NCI-H526 treated with DMSO at 0.1 percent for 48 hours (cell line): ENCODE measurements around the gene MSH4.
"Not testable (repeated sequence)": the region's sequence is repeated elsewhere in the genome, so short reads cannot be mapped to it uniquely, and the experiment has no call there.

ENCODE experiments used
- DNase-seq: peaks from one replicate; lab custom pipeline; 2025; lab: John Stamatoyannopoulos, UW

MSH4 gene

DNA sequence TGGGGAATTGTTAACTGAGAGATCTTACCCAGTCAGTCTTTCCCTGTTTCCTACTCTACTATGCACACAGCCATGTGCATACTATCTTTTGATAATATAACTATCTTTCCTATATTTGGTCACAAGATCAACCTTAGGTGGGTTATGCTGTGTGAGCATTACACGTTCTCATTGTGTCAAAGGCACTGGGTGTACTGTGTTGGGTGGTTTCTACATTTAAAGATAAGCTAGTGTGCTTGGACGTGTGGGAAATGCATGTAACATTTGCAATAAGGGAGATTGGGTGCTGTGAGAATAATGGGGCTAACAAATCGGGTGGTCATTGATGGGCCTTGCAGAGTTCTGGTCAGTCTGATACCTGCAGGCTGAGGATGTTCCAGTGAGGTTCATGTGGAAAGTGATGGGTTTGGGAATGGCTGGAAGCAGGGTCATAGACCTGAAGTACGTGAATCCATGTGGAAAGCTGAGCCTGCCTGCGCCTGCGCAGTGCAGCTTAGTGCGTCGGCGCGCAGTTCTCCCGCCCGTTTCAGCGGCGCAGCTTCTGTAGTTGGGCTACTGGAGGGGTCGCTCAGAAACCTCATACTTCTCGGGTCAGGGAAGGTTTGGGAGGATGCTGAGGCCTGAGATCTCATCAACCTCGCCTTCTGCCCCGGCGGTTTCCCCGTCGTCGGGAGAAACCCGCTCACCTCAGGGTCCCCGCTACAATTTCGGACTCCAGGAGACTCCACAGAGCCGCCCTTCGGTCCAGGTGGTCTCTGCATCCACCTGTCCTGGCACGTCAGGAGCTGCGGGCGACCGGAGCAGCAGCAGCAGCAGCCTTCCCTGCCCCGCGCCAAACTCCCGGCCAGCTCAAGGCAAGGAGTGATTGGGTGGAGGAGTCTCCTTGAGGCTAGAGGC lies at the start of gene MSH4:
Gene MSH4, plus strand, starts transcription at position 507 of the 897 bp plus-strand sequence. Its CDS starts 104 bp downstream, at position 611.
- DNase-seq, result no peak

DNA sequence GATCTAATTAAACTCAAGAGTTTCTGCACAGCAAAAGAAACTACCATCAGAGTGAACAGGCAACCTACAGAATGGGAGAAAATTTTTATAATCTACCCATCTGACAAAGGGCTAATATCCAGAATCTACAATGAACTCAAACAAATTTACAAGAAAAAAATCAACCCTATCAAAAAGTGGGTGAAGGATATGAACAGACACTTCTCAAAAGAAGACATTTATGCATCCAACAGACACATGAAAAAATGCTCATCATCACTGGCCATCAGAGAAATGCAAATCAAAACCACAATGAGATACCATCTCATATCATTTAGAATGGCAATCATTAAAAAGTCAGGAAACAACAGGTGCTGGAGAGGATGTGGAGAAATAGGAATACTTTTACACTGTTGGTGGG lies 39.5 kb upstream of the MSH4 start:
- not testable (repeated sequence) for DNase-seq

DNA sequence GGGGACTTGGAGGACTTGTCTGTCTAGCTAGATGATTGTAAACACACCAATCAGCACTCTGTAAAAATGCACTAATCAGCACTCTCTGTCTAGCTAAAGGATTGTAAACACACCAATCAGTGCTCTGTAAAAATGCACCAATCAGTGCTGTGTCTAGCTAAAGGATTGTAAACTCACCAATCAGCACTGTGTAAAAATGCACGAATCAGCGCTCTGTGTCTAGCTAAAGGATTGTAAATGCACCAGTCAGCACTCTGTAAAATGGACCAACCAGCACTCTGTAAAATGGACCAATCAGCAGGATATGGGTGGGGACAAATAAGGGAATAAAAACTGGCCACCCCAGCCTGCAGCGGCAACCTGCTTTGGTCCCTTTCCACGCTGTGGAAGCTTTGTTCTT lies 38.1 kb upstream of the MSH4 start:
- DNase-seq, result not testable (repeated sequence)

DNA sequence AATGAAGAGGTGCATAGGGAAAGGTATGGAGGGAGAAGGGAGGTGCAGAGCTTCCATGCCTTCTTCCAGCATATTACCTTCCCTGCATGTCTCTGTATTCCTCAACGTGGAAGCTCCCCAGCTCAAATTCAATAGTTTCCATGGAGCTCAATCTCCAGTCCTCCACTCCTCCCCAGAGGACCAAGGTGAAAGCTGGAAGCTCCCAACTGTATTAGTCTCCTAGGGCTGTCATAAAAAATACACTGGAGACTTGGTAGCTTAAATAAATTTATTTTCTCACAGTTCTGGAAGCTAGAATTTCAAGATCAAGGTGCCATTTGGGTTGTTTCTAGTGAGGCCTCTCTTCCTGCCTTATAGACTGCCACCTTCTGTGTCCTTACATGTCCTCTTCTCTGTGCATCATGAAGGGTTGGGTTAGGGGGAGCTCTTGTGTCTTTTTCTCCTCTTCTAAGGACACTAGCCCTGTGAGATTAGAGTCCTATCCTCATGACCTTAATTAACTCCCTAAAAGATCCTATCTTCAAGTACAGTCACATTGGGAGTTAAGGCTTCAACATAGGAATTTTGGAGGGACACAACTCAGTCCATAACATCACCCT lies 32.5 kb upstream of the MSH4 start:
- DNase-seq, result no peak

DNA sequence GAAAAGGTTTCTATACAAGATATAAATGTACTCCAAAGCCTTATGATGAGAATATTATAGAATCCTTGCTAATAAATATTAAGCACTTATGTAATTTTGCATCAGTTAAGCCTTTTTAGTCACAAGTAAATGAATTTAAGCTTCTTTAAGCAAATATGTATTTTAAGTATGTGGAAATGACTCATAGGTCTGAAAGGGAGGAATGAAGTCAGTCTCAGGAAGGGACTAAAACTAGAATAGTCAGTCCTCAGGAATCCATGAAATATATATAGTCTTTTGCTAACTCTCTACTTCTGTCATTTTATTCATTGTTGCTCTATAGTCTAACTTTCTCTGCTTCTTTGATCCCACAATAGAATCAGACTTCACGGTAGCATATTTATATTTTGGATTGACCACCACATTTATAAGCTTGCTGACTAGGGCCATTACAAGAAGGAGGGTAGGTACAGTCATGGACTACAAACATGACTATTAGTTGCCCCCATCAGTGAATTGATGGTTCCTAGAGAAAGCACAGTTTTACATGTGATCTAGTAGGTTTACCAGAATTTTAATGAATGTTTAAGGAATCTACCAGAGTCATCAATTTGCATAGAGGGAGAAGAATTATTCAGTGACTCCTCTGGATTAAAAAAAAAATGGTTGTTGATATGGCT lies 30.9 kb upstream of the MSH4 start:
- no peak for DNase-seq

DNA sequence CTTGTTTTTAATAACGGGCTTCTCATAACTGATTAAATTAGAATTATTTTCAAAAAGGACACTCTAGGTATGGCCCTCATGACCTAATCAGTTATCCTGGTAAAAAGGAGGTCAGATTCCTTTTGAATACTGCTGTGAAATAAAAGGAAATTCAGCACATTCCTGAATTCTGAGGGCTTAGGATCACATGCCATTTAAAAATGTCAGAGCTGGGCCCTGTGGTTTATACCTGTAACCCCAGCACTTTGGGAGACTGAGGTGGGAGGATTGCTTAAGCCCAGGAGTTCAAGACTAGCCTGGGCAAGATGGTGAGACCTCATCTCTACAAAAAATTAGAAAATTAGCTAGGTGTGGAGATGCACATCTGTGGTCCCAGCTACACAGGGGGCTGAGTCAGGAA lies 28.7 kb upstream of the MSH4 start:
- DNase-seq, result no peak

DNA sequence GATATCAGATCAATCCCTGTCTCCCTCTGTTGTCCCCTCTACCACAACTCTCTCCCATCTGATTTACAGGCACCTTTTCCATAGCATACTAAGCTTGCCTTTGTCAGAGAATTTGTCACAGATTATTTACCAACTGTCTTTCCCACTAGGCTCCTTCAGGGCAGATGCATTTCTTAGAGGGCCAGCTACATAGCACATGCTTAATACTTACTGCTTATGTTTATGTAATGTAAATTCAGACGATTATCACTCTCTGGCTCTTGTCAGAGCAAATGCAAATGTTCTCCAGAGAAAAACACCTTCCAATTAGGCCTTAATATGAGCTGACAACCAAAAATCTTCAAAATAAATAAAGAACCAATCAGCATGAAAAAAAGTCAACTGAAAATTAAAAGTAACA lies 25.9 kb upstream of the MSH4 start:
- DNase-seq, result no peak

DNA sequence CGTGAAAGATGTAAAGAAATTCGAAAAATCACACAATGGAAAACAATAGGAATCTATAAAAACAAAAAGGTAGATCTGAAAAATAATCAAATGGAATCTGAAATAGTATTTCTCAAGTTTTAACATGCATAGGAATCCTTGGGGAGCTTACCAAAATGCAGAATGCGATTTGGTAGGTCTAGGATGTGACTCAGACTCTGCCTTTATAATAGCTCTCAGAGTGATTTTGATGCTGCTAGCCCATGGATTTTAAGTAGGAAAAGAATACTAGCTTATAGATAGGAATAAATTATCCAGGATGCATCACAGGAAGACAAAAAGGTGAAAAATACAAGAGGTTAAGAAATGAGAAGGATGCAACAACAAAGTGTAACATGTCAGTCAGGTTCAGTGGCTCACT lies 24.7 kb upstream of the MSH4 start:
- DNase-seq, result no peak

DNA sequence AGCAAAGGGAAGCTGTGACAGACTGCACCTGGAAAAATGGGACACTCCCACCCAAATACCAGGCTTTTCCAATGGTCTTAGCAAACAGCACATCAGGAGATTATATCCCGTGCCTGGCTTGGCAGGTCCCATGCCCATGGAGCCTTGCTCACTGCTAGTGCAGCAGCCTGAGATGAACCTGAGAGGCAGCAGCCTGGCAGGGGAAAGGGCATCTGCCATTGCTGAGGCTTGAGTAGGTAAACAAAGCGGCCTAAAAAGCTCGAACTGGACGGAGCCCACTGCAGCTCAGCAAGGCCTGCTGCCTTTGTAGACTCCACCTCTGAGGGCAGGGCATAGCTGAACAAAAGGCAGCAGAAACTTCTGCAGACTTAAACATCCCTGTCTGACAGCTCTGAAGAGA lies 18.9 kb upstream of the MSH4 start:
- DNase-seq, result not testable (repeated sequence)

DNA sequence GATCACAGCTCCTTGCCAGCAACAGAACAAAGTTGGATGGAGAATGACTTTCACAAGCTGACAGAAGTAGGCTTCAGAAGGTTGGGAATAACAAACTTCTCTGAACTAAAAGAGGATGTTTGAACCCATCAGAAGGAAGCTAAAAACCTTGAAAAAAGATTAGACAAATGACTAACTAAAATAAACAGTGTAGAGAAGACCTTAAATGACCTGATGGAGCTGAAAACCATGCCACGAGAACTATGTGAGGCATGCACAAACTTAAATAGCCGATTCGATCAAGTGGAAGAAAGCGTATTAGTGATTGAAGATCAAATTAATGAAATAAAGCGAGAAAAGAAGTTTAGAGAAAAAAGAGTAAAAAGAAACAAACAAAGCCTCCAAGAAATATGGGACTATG lies 18.0 kb upstream of the MSH4 start:
- not testable (repeated sequence) for DNase-seq

DNA sequence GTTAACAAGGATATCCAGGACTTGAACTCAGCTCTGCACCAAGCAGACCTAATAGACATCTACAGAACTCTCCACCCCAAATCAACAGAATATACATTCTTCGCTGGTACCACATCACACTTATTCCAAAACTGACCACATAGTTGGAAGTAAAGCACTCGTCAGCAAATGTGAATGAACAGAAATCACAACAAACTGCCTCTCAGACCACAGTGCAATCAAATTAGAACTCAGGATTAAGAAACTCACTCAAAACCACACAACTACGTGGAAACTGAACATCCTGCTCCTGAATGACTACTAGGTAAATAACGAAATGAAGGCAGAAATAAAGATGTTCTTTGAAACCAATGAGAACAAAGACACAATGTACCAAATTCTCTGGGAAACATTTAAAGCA lies 16.5 kb upstream of the MSH4 start:
- not testable (repeated sequence) for DNase-seq

DNA sequence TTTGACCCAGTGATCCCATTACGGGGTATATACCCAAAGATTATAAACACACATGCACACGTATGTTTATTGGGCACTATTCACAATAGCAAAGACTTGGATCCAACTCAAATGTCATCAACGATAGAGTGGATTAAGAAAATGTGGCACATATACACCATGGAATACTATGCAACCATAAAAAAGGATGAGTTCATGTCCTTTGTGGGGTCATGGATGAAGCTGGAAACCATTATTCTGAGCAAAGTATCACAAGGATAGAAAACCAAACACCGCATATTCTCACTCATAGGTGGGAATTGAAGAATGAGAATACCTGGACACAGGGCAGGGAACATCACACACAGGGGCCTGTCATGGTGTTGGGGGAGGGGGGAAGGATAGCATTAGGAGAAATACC lies 12.8 kb upstream of the MSH4 start:
- DNase-seq, result not testable (repeated sequence)

DNA sequence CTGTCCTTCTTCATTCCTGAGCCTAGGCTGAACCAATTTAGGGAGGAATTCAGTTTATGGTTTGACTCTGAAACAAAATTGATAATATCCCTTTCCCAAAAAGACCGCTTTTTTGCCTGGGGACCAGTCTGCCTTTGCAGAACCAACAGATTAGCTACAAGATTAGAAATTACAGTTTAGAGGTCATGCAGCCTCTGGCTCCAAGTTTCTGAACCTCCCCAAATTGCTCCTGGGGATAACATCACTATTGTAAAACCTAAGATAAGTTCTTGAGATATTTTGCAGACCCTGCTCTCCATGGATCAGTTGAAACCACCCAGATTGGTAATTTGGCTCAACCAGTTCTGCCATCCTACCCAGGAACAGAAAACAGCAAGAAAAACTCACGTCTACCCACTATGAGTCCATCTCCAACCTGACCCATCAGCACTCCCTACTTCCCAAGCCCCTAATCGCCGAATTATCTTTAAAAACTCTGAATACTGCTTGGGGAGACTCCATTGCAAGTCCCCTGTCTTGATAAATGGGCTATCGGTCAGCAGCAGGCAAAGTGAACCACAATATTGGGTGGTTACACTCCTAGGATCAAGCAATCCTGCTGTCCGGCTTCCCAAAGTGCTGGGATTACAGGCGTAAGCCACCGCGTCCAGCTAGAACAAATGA lies 11.2 kb upstream of the MSH4 start:
- no peak for DNase-seq

DNA sequence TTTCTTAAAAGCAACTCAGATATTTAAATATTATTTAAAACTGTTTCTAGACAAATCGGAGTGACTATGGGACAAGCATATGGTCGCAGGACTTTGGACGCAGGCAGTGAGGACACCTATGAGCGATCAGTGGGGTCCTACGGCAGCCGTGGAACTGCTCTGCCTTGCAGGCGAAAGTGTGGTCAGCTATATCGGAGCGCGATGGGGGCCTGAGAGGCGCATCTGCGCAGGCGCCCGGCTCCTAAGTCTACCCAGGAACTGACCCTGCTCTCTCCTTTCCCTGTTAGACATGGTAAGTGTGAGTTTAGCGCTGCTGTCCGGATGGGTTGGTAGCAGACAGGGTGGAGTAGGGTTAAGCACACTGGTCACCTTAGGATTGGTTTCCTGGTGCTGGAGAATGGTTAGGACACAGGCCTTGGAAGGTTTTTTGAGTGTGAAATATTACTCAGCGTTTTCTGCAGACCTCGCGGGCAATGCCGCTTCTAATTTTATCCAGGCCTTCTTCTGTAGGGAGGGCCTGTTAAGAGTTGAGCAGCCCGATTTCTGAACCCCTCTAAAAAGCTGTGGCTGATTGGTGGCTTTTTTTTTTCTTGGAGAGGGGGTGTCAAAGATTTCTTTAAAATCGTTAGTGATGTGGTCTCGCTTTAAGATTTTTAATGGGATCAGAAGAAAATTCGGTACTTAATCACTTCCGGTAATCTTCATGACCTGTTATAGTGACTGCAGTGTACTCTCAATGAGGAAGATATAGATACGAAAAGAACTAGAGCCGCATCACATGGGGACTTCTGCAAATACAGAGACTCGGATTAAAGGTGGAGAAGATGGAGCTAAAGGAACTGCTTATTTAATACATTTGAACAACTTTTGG lies 10.5 kb upstream of the MSH4 start, which contains the start of gene RABGGTB:
Gene RABGGTB, plus strand, starts transcription at position 274 of the 871 bp plus-strand sequence. Its CDS starts 16 bp downstream, at position 290.
- DNase-seq, result peak; percentile 93

DNA sequence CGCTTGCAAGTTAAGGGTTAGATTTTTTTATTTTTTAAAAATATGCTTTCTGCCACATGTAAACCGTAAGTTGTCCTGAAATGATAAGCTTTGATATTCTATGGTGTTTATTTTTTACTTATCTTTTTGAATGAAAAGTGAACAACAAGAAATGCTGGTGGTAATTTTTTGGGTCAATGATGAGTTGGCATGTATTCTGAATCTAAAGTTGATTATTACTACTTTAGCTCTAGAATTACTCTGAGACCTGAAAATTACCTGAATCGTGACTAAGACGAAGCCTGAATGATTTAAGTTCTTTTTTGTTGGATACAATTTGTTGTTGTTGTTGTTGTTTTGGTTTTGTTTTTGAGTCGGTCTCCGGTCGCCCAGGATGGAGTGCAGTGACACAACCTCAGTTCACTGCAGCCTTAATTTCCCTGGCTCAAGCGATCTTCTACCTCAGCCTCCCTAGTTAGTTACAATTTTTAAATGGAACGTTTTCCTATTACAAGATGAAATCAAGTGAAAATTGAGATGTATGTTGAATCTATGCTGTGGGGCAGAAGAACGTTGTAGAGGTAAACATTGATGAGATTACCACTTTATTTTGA lies 9.7 kb upstream of the MSH4 start:
- DNase-seq, result no peak

DNA sequence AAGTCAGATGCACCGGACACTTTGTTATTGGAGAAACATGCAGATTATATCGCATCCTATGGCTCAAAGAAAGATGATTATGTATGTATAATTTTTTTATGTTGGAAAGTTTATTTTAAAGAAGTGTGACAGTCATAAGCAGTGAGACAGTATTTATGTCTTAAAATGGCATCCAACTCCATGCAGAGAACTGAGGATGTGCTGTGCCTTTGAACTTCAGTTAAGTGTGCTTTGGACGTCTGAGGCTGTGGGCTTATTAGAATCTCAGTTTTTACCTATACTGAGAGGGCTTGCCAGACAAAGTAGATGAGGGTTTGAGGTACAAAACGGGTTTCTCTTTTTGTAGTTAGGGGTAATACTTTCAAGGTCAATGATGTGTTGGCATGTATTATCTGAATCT lies 9.2 kb upstream of the MSH4 start:
- DNase-seq, result no peak

DNA sequence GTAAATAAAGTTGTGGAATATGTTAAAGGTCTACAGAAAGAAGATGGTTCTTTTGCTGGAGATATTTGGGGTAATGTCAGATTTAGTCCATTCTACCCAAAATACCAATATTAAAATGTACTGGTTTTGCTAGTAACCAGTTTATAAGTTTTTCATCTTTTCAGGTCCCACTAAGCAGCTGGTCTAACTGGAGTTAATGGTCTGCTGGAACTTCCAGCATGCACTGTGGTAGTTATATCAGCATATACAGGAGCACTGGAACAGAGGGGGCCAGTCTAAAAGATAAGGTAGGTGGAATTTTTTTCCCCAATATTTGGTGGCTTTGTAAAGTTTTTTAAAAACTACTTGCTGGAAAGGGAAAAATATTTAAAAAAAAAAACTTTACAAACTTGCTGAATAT lies 6.7 kb upstream of the MSH4 start:
- no peak for DNase-seq

DNA sequence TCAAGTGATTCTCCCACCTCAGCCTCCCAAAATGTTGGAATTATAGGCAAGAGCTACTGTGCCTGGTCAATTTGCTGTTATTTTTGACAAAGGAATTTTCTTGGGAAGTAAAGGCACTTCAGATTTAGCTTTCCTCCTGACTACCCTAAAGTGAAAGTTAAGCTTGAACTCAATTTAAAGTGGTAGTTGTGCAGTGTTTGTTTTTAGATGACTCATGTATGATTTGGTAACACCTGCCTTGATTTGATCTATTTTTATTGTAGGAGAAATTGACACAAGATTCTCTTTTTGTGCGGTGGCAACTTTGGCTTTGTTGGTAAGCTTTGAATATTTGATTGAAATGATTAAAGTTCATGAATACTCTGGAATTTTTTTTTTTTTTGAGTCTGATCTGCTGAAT lies 5.7 kb upstream of the MSH4 start:
- no peak for DNase-seq

DNA sequence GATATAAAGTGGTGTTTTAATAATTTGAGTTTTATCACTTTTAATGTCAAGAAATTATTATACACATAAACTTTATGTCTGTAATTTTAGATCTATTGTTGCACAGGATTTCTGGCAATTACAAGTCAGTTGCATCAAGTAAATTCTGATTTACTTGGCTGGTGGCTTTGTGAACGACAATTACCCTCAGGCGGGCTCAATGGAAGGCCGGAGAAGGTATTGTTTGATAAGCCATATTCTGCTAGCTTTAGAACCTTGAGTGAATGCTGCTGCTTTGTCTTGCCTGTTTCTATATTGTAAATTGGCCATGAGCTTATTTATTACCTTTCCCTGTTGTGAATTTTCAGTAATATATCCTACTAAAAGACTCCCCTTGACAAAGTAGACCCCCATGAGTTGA lies 4.6 kb upstream of the MSH4 start:
- no peak for DNase-seq

DNA sequence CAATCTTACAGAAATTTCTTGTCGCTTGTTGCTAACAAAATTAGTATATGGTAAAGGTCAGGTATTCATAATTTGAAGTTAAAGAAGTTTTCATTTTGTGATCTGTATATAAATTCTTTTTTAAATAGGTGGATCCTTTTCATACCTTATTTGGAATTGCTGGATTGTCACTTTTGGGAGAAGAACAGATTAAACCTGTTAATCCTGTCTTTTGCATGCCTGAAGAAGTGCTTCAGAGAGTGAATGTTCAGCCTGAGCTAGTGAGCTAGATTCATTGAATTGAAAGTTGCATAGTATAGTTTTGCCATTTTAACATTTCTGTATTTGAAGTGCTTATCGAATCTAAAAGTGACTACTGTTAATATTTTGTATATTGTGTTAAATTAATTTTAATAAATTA lies 2.3 kb upstream of the MSH4 start:
- no peak for DNase-seq

DNA sequence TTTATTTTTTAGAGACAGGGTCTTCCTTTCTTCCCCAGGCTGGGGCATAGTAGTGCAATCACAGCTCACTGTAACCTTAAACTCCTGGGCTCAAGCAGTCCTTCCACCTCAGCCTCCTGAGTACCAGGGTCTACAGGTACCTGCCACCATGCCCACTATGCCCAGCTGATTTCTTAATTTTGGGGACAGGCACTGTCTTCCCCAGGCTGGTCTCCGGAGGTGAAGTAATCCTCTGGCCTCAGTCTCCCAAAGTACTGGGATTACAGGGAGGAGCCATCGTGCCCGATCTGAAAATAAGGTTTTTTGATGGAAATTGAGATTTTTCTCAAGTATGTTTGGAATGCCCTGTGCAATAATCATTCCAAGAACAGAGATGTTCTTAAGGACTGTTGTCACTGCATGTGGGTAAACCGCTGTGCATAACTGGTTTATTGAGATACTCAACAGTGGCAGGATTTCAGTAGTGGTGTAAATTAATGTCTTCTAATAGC lies 934 bp upstream of the MSH4 start:
- no peak for DNase-seq
